H4 (cell line): Measurements from ENCODE around the gene DUSP12. TPM values are rescaled to one million over a fixed set of nuclear protein-coding genes. Genes with fewer than 3 reads are reported as not detected.

Experiments
- total RNA-seq: library from RNA; depleted of rRNA; stranded (reverse); fragments of >200 nt; shearing (Covaris generic); gene quantifications from 2 replicates; pipeline ENCODE4 v1.2.3, GENCODE V29; 2014; rRNA removed

DUSP12 gene
- total RNA-seq, 1 experiment from 2014 or later, result 42.5 TPM

Other genes starting within 250 kb of the DUSP12 start
- gene FCGR2A, start 244.3 kb upstream of the DUSP12 start, total RNA-seq, result 10.1 and 11.0 TPM in 2 replicates
- gene HSPA6, start 225.2 kb upstream of the DUSP12 start, total RNA-seq, result 0.15 and 0.16 TPM in 2 replicates
- not detected in 2 replicates for gene FCGR3A, start 200.0 kb upstream of the DUSP12 start, total RNA-seq
- not detected in 2 replicates for gene FCGR3B, start 118.6 kb upstream of the DUSP12 start, total RNA-seq
- not detected in 2 replicates for gene FCGR2B, start 86.6 kb upstream of the DUSP12 start, total RNA-seq
- not detected in 2 replicates for gene FCRLA, start 42.6 kb upstream of the DUSP12 start, total RNA-seq
- gene FCRLB, start 28.2 kb upstream of the DUSP12 start, total RNA-seq, result 0.45 and 0.51 TPM in 2 replicates
- 27.1 and 28.8 TPM in 2 replicates for gene ATF6, start 16.5 kb downstream of the DUSP12 start, total RNA-seq